Heart left ventricle (tissue), 16 donors: ENCODE measurements around the gene TIMELESS. TPM values are rescaled to one million over a fixed set of nuclear protein-coding genes. Genes with fewer than 3 reads are reported as not detected.

Experiments used
- ATAC-seq, 4 donors: fragments of 200-7000 bp; cut with Tn5 transposase; one replicate each; pipeline ENCODE4 v1.9.1; 2020 to 2022; ENCODE audit warnings: moderate library complexity in 4 of 4, mild to moderate bottlenecking in 3 of 4, moderate number of reproducible peaks in 1 of 4
- DNase-seq, 5 donors: peaks; one replicate each; pipeline ENCODE4 v3.0.0-alpha.2; 2020
- H3K27ac ChIP-seq, 12 donors: fragments of 200-600 bp; sonication (generic) in 4 of 12; one replicate each; pipeline versions ENCODE4 v1.5.0 to v1.8.0; 2016 to 2022; ENCODE audit warnings: mild to moderate bottlenecking in 2 of 12
- H3K27me3 ChIP-seq, 9 donors: fragments of 200-600 bp; sonication (generic) in 2 of 9; one replicate each; pipeline versions ENCODE4 v1.5.1 to v1.8.0; 2016 to 2022; ENCODE audit warnings: mild to moderate bottlenecking in 3 of 9
- H3K36me3 ChIP-seq, 9 donors: fragments of 200-600 bp; sonication (generic) in 2 of 9; one replicate each; pipeline versions ENCODE4 v1.5.0 to v1.8.0; 2018 to 2022; ENCODE audit warnings: mild to moderate bottlenecking in 2 of 9
- H3K4me1 ChIP-seq, 12 donors: fragments of 200-600 bp; sonication (generic) in 4 of 12; one replicate each; pipeline versions ENCODE4 v1.5.0 to v1.8.0; 2016 to 2022; ENCODE audit warnings: mild to moderate bottlenecking in 3 of 12
- H3K4me3 ChIP-seq, 12 donors: fragments of 200-600 bp; sonication (generic) in 4 of 12; one replicate each; pipeline versions ENCODE4 v1.5.0 to v1.8.0; 2017 to 2022; ENCODE audit warnings: mild to moderate bottlenecking in 9 of 12, moderate library complexity in 4 of 12
- H3K9me3 ChIP-seq, 12 donors: fragments of 200-600 bp; sonication (generic) in 4 of 12; one replicate each; pipeline versions ENCODE4 v1.5.0 to v1.8.0; 2016 to 2022; ENCODE audit warnings: mild to moderate bottlenecking in 1 of 12
- CTCF ChIP-seq, 12 donors: fragments of 200-600 bp; sonication (generic) in 4 of 12; IDR thresholded peaks; one replicate each; pipeline versions ENCODE4 v1.5.0 to v1.8.0; 2018 to 2022; ENCODE audit warnings: antibody characterized with exemption in 12 of 12, mild to moderate bottlenecking in 5 of 12
- POLR2A ChIP-seq, 2 donors: fragments of 450-650 bp; IDR thresholded peaks; one replicate each; pipeline ENCODE4 v1.6.1; 2017; ENCODE audit warnings: antibody characterized with exemption in 2 of 2, mild to moderate bottlenecking in 2 of 2, moderate library complexity in 2 of 2
- WGBS, 4 donors: extraction: QIAGEN DNeasy Blood & Tissue Kit in 2 of 4; methylation state at CpG; one replicate each; pipeline versions ENCODE4 v1.1.5 to v1.1.7; 2013 to 2018; 5-methylcytosine and 5-hydroxymethylcytosine counted together
- intact Hi-C, 10 donors: fragments of 100-400 bp; cut with DNase I; formaldehyde crosslinking; loops; one replicate each; pipeline versions ENCODE4 v1.11.1 to v1.14.2; 2022
- polyA plus RNA-seq, 2 donors: library from polyadenylated mRNA; stranded (reverse); fragments of 200-250 nt; gene quantifications; one replicate each; pipeline ENCODE4 v1.2.3, GENCODE V29; 2013
- total RNA-seq, 9 donors: library from RNA; depleted of rRNA in 2 of 9; stranded (reverse); fragments of >200 nt in 2 of 9; fragmentation: NEBNext Ultra II Directional in 3 of 9; extraction: Animal tissue kit (Norgen Biotek cat#: 25700) in 3 of 9; gene quantifications; one replicate each; pipeline versions ENCODE4 v1.1.0 to v1.2.4, GENCODE V29; 2016 to 2023
- donor health status: ischemic (EF 13 %, LVEDD 7.1; RV severe dilation, severe dysfunction).
- donor health status: healthy with polysubstance abuse.
- donor health status: DM: no; HTN: yes; CAD: no.
- donor health status: DM: no; HTN: no; CAD: no.
- donor health status: ischemic (EF 25% LVEDD 6.9; RV normal size, moderate dysfunction).
- donor health status: ischemic (EF 25% LVEDD 5.7; RV mildly dilated, moderate dysfunction).
- donor health status: healthy.
- donor health status: DM: yes; HTN: yes; CAD: no.
- donor health status: ischemic (EF 35%, LVEDD 5.7; RV mildly dilated, moderate dysfunction).
- donor health status: nonischemic (EF 11% LVEDD 7.7; RV severe dilation, severe dysfunction).
- donor health status: DM: yes; HTN: yes; CAD: no.
- donor health status: PGD.
- donor health status: ischemic (EF 29% LVEDD 5.4; RV normal size, mild dysfunction).
- donor health status: nonischemic (EF 23%, LVEDD 6.1; RV moderate dilation, normal function).

The TIMELESS gene
- total and polyA plus RNA-seq, 11 donors, result 1.1 to 7.3 (median 2.4) TPM

- ATAC-seq (no peak), DNase-seq (no peak)
- Histone ChIP-seq H3K9me3 (no peaks in the 10 kb centered on the region), H3K4me3 (no peak overlapping the region), H3K27ac (no peak overlapping the region), H3K4me1 (peaks cover 0 to 22% (median 9%) of the 10 kb centered on the region in 12 donors), H3K36me3 (no peaks in the 10 kb centered on the region), H3K27me3 (peaks cover 0 to 29% (median 0%) of the 10 kb centered on the region in 9 donors)
- TF ChIP-seq POLR2A (IDR thresholded peaks at IDR 0.05) (no peak), CTCF (IDR thresholded peaks at IDR 0.05) (no peak)
- intact Hi-C loops, result no loop called here
Observed at GRCh38 chr12:56490360-56490759, 41.1 kb upstream of the TIMELESS start.

- Histone ChIP-seq H3K27me3 (peaks cover 0 to 29% (median 0%) of the 10 kb centered on the region in 9 donors), H3K27ac (peak within 1 kb of the TSS in 2 of 12 donors; percentile 11 to 18), H3K4me3 (peak within 1 kb of the TSS; percentile 21 to 83 (median 66)), H3K9me3 (no peaks in the 10 kb centered on the region), H3K36me3 (no peaks in the 10 kb centered on the region), H3K4me1 (peaks cover 0 to 22% (median 9%) of the 10 kb centered on the region in 12 donors)
- DNase-seq (peak; percentile 78 to 82 (median 81)), ATAC-seq (peak; percentile 91 to 99 (median 98))
- TF ChIP-seq POLR2A (IDR thresholded peaks at IDR 0.05), result no peak
- no peak for TF ChIP-seq CTCF (IDR thresholded peaks at IDR 0.05)
- 13 to 19% (median 18%) methylated on average over 44 to 59 of the region's 59 CpGs for WGBS, 4 donors
- intact Hi-C loops, result no loop called here
Observed at GRCh38 chr12:56488041-56488955, 39.1 kb upstream of the TIMELESS start, which contains the start of gene GLS2. GLS2 (minus strand) TSS chr12:56488161; CDS start chr12:56488118, 43 bp downstream.

- H3K9me3 ChIP-seq, result no peaks in the 10 kb centered on the region
- H3K4me3 ChIP-seq, result peak overlapping the region; percentile 21 to 83 (median 66)
- 6 to 22% (median 7%) methylated on average over 22 to 44 of the region's 44 CpGs for WGBS, 4 donors
- intact Hi-C loops, result no loop called here
- peaks cover 0 to 22% (median 9%) of the 10 kb centered on the region in 12 donors for H3K4me1 ChIP-seq
- no peak for TF ChIP-seq CTCF (IDR thresholded peaks at IDR 0.05)
- TF ChIP-seq POLR2A (IDR thresholded peaks at IDR 0.05), result no peak
- H3K27ac ChIP-seq, result peak overlapping the region in 1 of 12 donors; percentile 18
- DNase-seq (peak in 3 of 5 donors; percentile 25 to 67 (median 49)), ATAC-seq (peak; percentile 32 to 61 (median 50))
- no peaks in the 10 kb centered on the region for H3K36me3 ChIP-seq
- peaks cover 0 to 25% (median 0%) of the 10 kb centered on the region in 9 donors for H3K27me3 ChIP-seq
Observed at GRCh38 chr12:56487448-56488040, 38.3 kb upstream of the TIMELESS start.

- WGBS, 4 donors, result 78 to 87% (median 85%) methylated on average over 12 of the region's 12 CpGs
- ATAC-seq, result no peak
- intact Hi-C loops, result no loop called here
- Histone ChIP-seq H3K36me3 (no peaks in the 10 kb centered on the region), H3K27ac (no peak overlapping the region), H3K27me3 (peaks cover 0 to 25% (median 0%) of the 10 kb centered on the region in 9 donors), H3K4me3 (no peak overlapping the region), H3K9me3 (no peaks in the 10 kb centered on the region), H3K4me1 (peaks cover 0 to 22% (median 9%) of the 10 kb centered on the region in 12 donors)
- no peak for TF ChIP-seq CTCF (IDR thresholded peaks at IDR 0.05)
- DNase-seq, result no peak
Observed at GRCh38 chr12:56486694-56487093, 37.5 kb upstream of the TIMELESS start.
